Activated B cell treated with CpG ODN at 0.5 μM for 24 hours (primary cell): Measurements from ENCODE around the gene STH. TPM values are rescaled to one million over a fixed set of nuclear protein-coding genes. Genes with fewer than 3 reads are reported as not detected.

Experiments
- ATAC-seq: fragments of 200-7000 bp; cut with Tn5 transposase; one replicate; pipeline ENCODE4 v1.10.0; 2021; ENCODE audit warnings: low read depth, mild to moderate bottlenecking, moderate library complexity
- CTCF ChIA-PET: fragments of 350-600 bp; sonication (Branson Sonifier 250); formaldehyde crosslinking; loops from one replicate; lab custom pipeline; 2021; ENCODE audit warnings: antibody characterized with exemption; lab: Charles Lee
- POLR2A ChIA-PET: fragments of 350-600 bp; sonication (Branson Sonifier 250); formaldehyde crosslinking; loops from one replicate; lab custom pipeline; 2021; ENCODE audit warnings: antibody characterized with exemption; lab: Charles Lee
- DNase-seq: peaks from one replicate; pipeline ENCODE4 v3.0.0; 2022
- H3K27ac Mint-ChIP-seq: one replicate; pipeline ENCODE4 v1.8.0; 2020; ENCODE audit warnings: mixed read lengths
- H3K27me3 Mint-ChIP-seq: one replicate; pipeline ENCODE4 v1.8.0; 2021; ENCODE audit warnings: mixed read lengths
- H3K36me3 Mint-ChIP-seq: one replicate; pipeline ENCODE4 v1.8.0; 2021; ENCODE audit warnings: low read depth, mixed read lengths
- H3K4me1 Mint-ChIP-seq: one replicate; pipeline ENCODE4 v1.8.0; 2021; ENCODE audit warnings: mixed read lengths
- H3K4me3 Mint-ChIP-seq: one replicate; pipeline ENCODE4 v1.8.0; 2020; ENCODE audit warnings: mild to moderate bottlenecking, mixed read lengths
- H3K9me3 Mint-ChIP-seq: one replicate; pipeline ENCODE4 v1.8.0; 2020; ENCODE audit warnings: mixed read lengths
- CTCF ChIP-seq: fragments of 200-600 bp; IDR thresholded peaks from one replicate; pipeline ENCODE4 v1.8.0; 2022; ENCODE audit warnings: antibody characterized with exemption, mild to moderate bottlenecking
- intact Hi-C: fragments of 100-400 bp; cut with micrococcal nuclease; formaldehyde crosslinking; loops from one replicate; pipeline ENCODE4 v1.15.1; 2024
- total RNA-seq: library from RNA; stranded (reverse); gene quantifications from 2 replicates; pipeline ENCODE4 v1.2.3, GENCODE V29; 2022

The STH gene
- total RNA-seq, 1 donor from 2014 or later: not detected

GRCh38 chr17:45972531-45972930 lies 26.5 kb upstream of the STH start:
- no peaks in the 10 kb centered on the region for H3K9me3 Mint-ChIP-seq
- DNase-seq (no peak), ATAC-seq (no peak)
- TF ChIP-seq CTCF: no peak
- H3K27me3 Mint-ChIP-seq: peaks cover 12% of the 10 kb centered on the region
- ChIA-PET CTCF (no interaction called here), POLR2A (no interaction called here)
- H3K27ac Mint-ChIP-seq: no peak overlapping the region
- no peaks in the 10 kb centered on the region for H3K36me3 Mint-ChIP-seq
- no peak overlapping the region for H3K4me3 Mint-ChIP-seq
- intact Hi-C loops: no loop called here
- H3K4me1 Mint-ChIP-seq: peaks cover 31% of the 10 kb centered on the region

GRCh38 chr17:45973099-45973780 lies 25.8 kb upstream of the STH start:
- Mint-ChIP-seq H3K4me1 (peaks cover 31% of the 10 kb centered on the region), H3K36me3 (no peaks in the 10 kb centered on the region), H3K27ac (no peak overlapping the region), H3K27me3 (peaks cover 8% of the 10 kb centered on the region), H3K4me3 (no peak overlapping the region), H3K9me3 (no peaks in the 10 kb centered on the region)
- POLR2A ChIA-PET: no interaction called here
- ATAC-seq (no peak), DNase-seq (no peak)
- intact Hi-C loops: no loop called here
- no peak for TF ChIP-seq CTCF
- CTCF ChIA-PET: no interaction called here

DNA sequence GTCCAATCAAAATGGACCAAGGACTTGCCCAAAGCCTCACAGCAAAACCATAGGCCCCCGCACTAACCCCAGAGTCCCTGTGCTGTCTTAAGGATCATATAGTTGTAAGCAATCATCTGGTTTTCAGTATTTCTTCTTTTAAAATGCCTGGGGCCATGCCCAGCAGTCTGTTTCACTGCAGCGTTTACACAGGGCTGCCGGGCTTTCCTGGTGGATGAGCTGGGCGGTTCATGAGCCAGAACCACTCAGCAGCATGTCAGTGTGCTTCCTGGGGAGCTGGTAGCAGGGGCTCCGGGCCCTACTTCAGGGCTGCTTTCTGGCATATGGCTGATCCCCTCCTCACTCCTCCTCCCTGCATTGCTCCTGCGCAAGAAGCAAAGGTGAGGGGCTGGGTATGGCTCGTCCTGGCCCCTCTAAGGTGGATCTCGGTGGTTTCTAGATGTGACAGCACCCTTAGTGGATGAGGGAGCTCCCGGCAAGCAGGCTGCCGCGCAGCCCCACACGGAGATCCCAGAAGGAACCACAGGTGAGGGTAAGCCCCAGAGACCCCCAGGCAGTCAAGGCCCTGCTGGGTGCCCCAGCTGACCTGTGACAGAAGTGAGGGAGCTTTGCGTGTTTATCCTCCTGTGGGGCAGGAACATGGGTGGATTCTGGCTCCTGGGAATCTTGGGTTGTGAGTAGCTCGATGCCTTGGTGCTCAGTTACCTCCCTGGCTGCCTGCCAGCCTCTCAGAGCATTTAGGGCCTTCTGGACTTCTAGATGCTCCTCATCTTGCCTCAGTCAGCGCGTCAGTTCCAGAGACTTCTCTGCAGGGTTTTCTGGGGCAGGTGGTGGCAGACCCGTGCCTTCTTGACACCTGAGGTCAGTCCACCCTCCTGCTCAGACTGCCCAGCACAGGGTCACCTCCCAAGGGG lies 24.8 kb upstream of the STH start:
- CTCF ChIA-PET: interaction anchor here (1.5 kb wide), 1 partner anchor 27 kb away, joined by 6 read pairs; no protein-coding TSS in a partner anchor

GRCh38 chr17:45974916-45975630 lies 24.0 kb upstream of the STH start:
- ChIA-PET CTCF (interaction anchor here (1.2 to 1.5 kb wide), 2 partner anchors 26 kb away, joined by 6 to 8 read pairs; no protein-coding TSS in a partner anchor), POLR2A (interaction anchor here (0.7 to 1.8 kb wide), 3 partner anchors 26 to 45 kb away, joined by 3 to 10 read pairs (median 3); no protein-coding TSS in a partner anchor)
- Mint-ChIP-seq H3K4me1 (peaks cover 31% of the 10 kb centered on the region), H3K27ac (peak overlapping the region; percentile 88), H3K4me3 (peak overlapping the region; percentile 67), H3K36me3 (no peaks in the 10 kb centered on the region), H3K27me3 (peaks cover 3% of the 10 kb centered on the region), H3K9me3 (no peaks in the 10 kb centered on the region)
- DNase-seq (peak; percentile 51), ATAC-seq (peak; percentile 99)
- TF ChIP-seq CTCF: no peak
- intact Hi-C loops: loop anchor here (2.0 kb wide), 1 partner anchor 26 kb away; no protein-coding TSS in a partner anchor

More for the DNA sequence above, 24.8 kb upstream of the STH start:
- TF ChIP-seq CTCF: no peak
- ATAC-seq: no peak
- no peak for DNase-seq
- peaks cover 8% of the 10 kb centered on the region for H3K27me3 Mint-ChIP-seq
- POLR2A ChIA-PET: interaction anchor here (1.1 to 1.8 kb wide), 2 partner anchors 25 to 46 kb away, joined by 3 to 10 read pairs; no protein-coding TSS in a partner anchor
- H3K4me1 Mint-ChIP-seq: peaks cover 31% of the 10 kb centered on the region
- H3K36me3 Mint-ChIP-seq: no peaks in the 10 kb centered on the region
- H3K9me3 Mint-ChIP-seq: no peaks in the 10 kb centered on the region
- peak overlapping the region; percentile 88 for H3K27ac Mint-ChIP-seq
- intact Hi-C loops: loop anchor here (2.0 kb wide), 1 partner anchor 25 kb away; no protein-coding TSS in a partner anchor
- H3K4me3 Mint-ChIP-seq: peak overlapping the region; percentile 32
